HL-60 (cell line): ENCODE data around the gene LRP1B.

ENCODE experiments used
- CTCF ChIP-seq: IDR thresholded peaks from one replicate; pipeline ENCODE4 v1.5.1; 2011; ENCODE audit warnings: low read length, control low read depth, inconsistent platforms; ENCODE audit not compliant: insufficient read depth
- GABPA ChIP-seq: IDR thresholded peaks from 2 replicates; pipeline ENCODE4 v1.6.1; 2012; ENCODE audit warnings: low read depth
- POLR2AphosphoS5 ChIP-seq: IDR thresholded peaks from 2 replicates; pipeline ENCODE4 v1.6.1; 2012; ENCODE audit warnings: low read depth
- REST ChIP-seq: IDR thresholded peaks from 2 replicates; pipeline ENCODE4 v1.6.1; 2012; ENCODE audit warnings: low read depth; ENCODE audit not compliant: insufficient replicate concordance

- TF ChIP-seq CTCF: no peak
- TF ChIP-seq POLR2AphosphoS5: no peak
- TF ChIP-seq GABPA: no peak
- TF ChIP-seq REST: no peak
These were observed 535.4 kb downstream of the LRP1B start for GRCh38 chr2:141595316-141595920.
